ENCODE data around the gene GLT6D1.

GRCh38 chr9:135615666-135616618, 23.4 kb downstream of the GLT6D1 start:
- no peak for TF ChIP-seq POLR2A (IDR thresholded peaks at IDR 0.05)
- no peak for TF ChIP-seq CTCF (IDR thresholded peaks at IDR 0.05)
- TF ChIP-seq POLR2AphosphoS5 (IDR thresholded peaks at IDR 0.05): no peak
- TF ChIP-seq EP300 (IDR thresholded peaks at IDR 0.05): no peak

All from gastroesophageal sphincter (tissue), 3 donors.